BE2C (cell line): ENCODE data around the gene FAM24A.
"Not testable (repeated sequence)": the region's sequence is repeated elsewhere in the genome, so short reads cannot be mapped to it uniquely, and the experiment has no call there.

Experiments
- DNase-seq: peaks from one replicate; pipeline ENCODE4 v3.0.0-alpha.2; 2020
- H3K27me3 ChIP-seq: fragments of 250-450 bp; sonication (Bioruptor Pico); 2 replicates; pipeline ENCODE4 v1.5.1; 2020; ENCODE audit warnings: mild to moderate bottlenecking
- H3K36me3 ChIP-seq: fragments of 250-450 bp; sonication (Bioruptor Pico); 2 replicates; pipeline ENCODE4 v1.5.1; 2020; ENCODE audit warnings: mild to moderate bottlenecking
- H3K4me1 ChIP-seq: fragments of 250-450 bp; sonication (Bioruptor Pico); 2 replicates; pipeline ENCODE4 v1.5.1; 2020
- H3K4me3 ChIP-seq: 2 replicates; pipeline ENCODE4 v1.5.1; 2011; ENCODE audit warnings: low read depth, low read length
- H3K9me3 ChIP-seq: fragments of 250-450 bp; sonication (Bioruptor Pico); 2 replicates; pipeline ENCODE4 v1.5.1; 2020
- CTCF ChIP-seq: IDR thresholded peaks from 2 replicates; pipeline ENCODE4 v1.5.1; 2012; ENCODE audit warnings: mild to moderate bottlenecking, low read depth, low read length

The FAM24A gene

GRCh38 chr10:122882766-122883165 is 27.6 kb upstream of the FAM24A start:
- no peak for DNase-seq
- peaks cover 7% of the 10 kb centered on the region for H3K4me1 ChIP-seq
- H3K4me3 ChIP-seq = no peak overlapping the region
- H3K9me3 ChIP-seq = no peaks in the 10 kb centered on the region
- no peaks in the 10 kb centered on the region for H3K27me3 ChIP-seq
- no peak for TF ChIP-seq CTCF
- H3K36me3 ChIP-seq = no peaks in the 10 kb centered on the region

GRCh38 chr10:122884166-122884565 is 26.2 kb upstream of the FAM24A start:
- Histone ChIP-seq H3K27me3 (no peaks in the 10 kb centered on the region), H3K36me3 (no peaks in the 10 kb centered on the region), H3K4me1 (peaks cover 7% of the 10 kb centered on the region), H3K9me3 (no peaks in the 10 kb centered on the region), H3K4me3 (no peak overlapping the region)
- TF ChIP-seq CTCF = no peak
- DNase-seq = no peak

GRCh38 chr10:122894261-122894944 is 16.0 kb upstream of the FAM24A start:
- no peaks in the 10 kb centered on the region for H3K27me3 ChIP-seq
- no peaks in the 10 kb centered on the region for H3K36me3 ChIP-seq
- no peaks in the 10 kb centered on the region for H3K4me1 ChIP-seq
- H3K9me3 ChIP-seq = no peaks in the 10 kb centered on the region
- no peak for TF ChIP-seq CTCF
- no peak overlapping the region for H3K4me3 ChIP-seq
- no peak for DNase-seq

- not testable (repeated sequence) for H3K4me1 ChIP-seq, H3K36me3 ChIP-seq, H3K4me3 ChIP-seq, H3K27me3 ChIP-seq, DNase-seq, H3K9me3 ChIP-seq
Observed at GRCh38 chr10:122903861-122904260, 6.5 kb upstream of the FAM24A start.

GRCh38 chr10:122911889-122912484 is 1.6 kb downstream of the FAM24A start:
- DNase-seq = no peak
- Histone ChIP-seq H3K4me1 (no peaks in the 10 kb centered on the region), H3K9me3 (no peaks in the 10 kb centered on the region), H3K4me3 (no peak overlapping the region), H3K27me3 (no peaks in the 10 kb centered on the region), H3K36me3 (no peaks in the 10 kb centered on the region)
- TF ChIP-seq CTCF = no peak

- no peak for TF ChIP-seq CTCF
- DNase-seq = no peak
- H3K4me3 ChIP-seq = no peak overlapping the region
Observed at GRCh38 chr10:122915700-122916099, 5.3 kb downstream of the FAM24A start.

More at GRCh38 chr10:122915700-122916099, 5.3 kb downstream of the FAM24A start:
- no peaks in the 10 kb centered on the region for H3K9me3 ChIP-seq
- H3K4me1 ChIP-seq = no peaks in the 10 kb centered on the region
- H3K36me3 ChIP-seq = no peaks in the 10 kb centered on the region
- H3K27me3 ChIP-seq = no peaks in the 10 kb centered on the region
